Measurements from ENCODE around the gene POLR2I. TPM values are rescaled to one million over a fixed set of nuclear protein-coding genes. Genes with fewer than 3 reads are reported as not detected.

POLR2I gene
- total RNA-seq, 1 experiment from 2014 or later, result 146 TPM

- no peaks in the 10 kb centered on the region for H3K9me3 Mint-ChIP-seq
- Histone ChIP-seq H4K20me1 (ENCODE audit: control insufficient read depth, insufficient read depth, insufficient read length) (no peaks in the 10 kb centered on the region), H3K23me2 (ENCODE audit: insufficient read length, low read depth, low read length, poor library complexity, severe bottlenecking) (no peaks in the 10 kb centered on the region), H3K18ac (ENCODE audit: insufficient read length, low read depth, low read length) (no peak overlapping the region), H3K56ac (ENCODE audit: insufficient read length, low read depth, low read length) (no peak overlapping the region), H4K8ac (replicated peaks; ENCODE audit: insufficient read length, low read depth, low read length) (no peak overlapping the region), H3K27me3 (ENCODE audit: insufficient read depth, low read length) (no peaks in the 10 kb centered on the region), H3K4ac (ENCODE audit: low read depth, low read length) (no peak overlapping the region), H3K79me1 (ENCODE audit: insufficient read depth, low read depth, low read length, poor library complexity, severe bottlenecking) (no peaks in the 10 kb centered on the region), H3K23ac (ENCODE audit: insufficient read length, low read depth, low read length) (no peak overlapping the region), H2BK15ac (ENCODE audit: low read depth, low read length) (no peak overlapping the region), H2AFZ (ENCODE audit: low read length) (no peak overlapping the region), H2BK120ac (ENCODE audit: low read depth, low read length, poor library complexity, severe bottlenecking) (no peak overlapping the region), H3K4me2 (ENCODE audit: insufficient read depth, insufficient read length, low read length) (no peak overlapping the region), H3K9ac (ENCODE audit: extremely low read depth, insufficient read length, low read length) (no peak overlapping the region), H2AK5ac (ENCODE audit: insufficient read length, low read length) (no peak overlapping the region), H4K91ac (ENCODE audit: insufficient read length, low read depth, low read length) (no peak overlapping the region), H2BK20ac (ENCODE audit: low read depth, low read length, poor library complexity, severe bottlenecking) (no peak overlapping the region), H3K27ac (ENCODE audit: insufficient read length, low read depth, low read length) (no peak overlapping the region), H3K14ac (ENCODE audit: insufficient read depth, low read length) (no peak overlapping the region), H3K4me1 (ENCODE audit: insufficient read depth, low read length) (no peaks in the 10 kb centered on the region), H4K5ac (ENCODE audit: insufficient read length, low read depth, low read length) (no peak overlapping the region), H2BK12ac (ENCODE audit: insufficient read length, low read depth, low read length) (no peak overlapping the region), H3K9me3 (ENCODE audit: control insufficient read depth, low read depth, low read length) (no peaks in the 10 kb centered on the region), H2BK5ac (ENCODE audit: insufficient read length, low read length) (no peak overlapping the region), H3K79me2 (ENCODE audit: insufficient read depth, low read length) (no peaks in the 10 kb centered on the region), H3T11ph (ENCODE audit: low read length) (no peak overlapping the region)
- peaks cover 26 to 73% (median 53%) of the 10 kb centered on the region in 3 experiments for H3K36me3 Mint-ChIP-seq (ENCODE audit: insufficient read depth in 1 of 3, low read depth in 3 of 3)
- H3K27ac Mint-ChIP-seq, result no peak overlapping the region
- no CpG with 5 or more reads among the region's 12 CpGs for WGBS (ENCODE audit: extremely low coverage, insufficient read length, low lambda C conversion rate)
- H3K27me3 Mint-ChIP-seq (ENCODE audit: low read depth), result no peaks in the 10 kb centered on the region; the same call in 1 of the 2 replicates
- no peak overlapping the region for H3K4me3 Mint-ChIP-seq
- no peak for DNase-seq
- H3K4me1 Mint-ChIP-seq, result peaks cover 12 to 13% of the 10 kb centered on the region in 2 experiments
- TF ChIP-seq CTCF (conservative IDR thresholded peaks at IDR 0.05), result no peak
Measured at GRCh38 chr19:36103842-36104552, 10.7 kb downstream of the POLR2I start.

Data from H9 (cell line).